Dendritic cell treated with granulocyte-macrophage colony-stimulating factor and Interleukin-4, amounts not matched to agents 40 ng/mL and 50 ng/mL, for 4 days (primary cell): ENCODE results near the gene LZTS3.
"Not testable (repeated sequence)": the region's sequence is repeated elsewhere in the genome, so short reads cannot be mapped to it uniquely, and the experiment has no call there.

Experiments used
- H3K27ac Mint-ChIP-seq: one replicate; pipeline ENCODE4 v1.8.0; 2022; ENCODE audit warnings: mild to moderate bottlenecking, mixed read lengths
- H3K27me3 Mint-ChIP-seq: one replicate; pipeline ENCODE4 v1.8.0; 2022; ENCODE audit warnings: mild to moderate bottlenecking, mixed read lengths
- H3K36me3 Mint-ChIP-seq: one replicate; pipeline ENCODE4 v1.8.0; 2022; ENCODE audit warnings: low read depth, mixed read lengths
- H3K4me1 Mint-ChIP-seq: one replicate; pipeline ENCODE4 v1.8.0; 2022; ENCODE audit warnings: low read depth, mixed read lengths
- H3K4me3 Mint-ChIP-seq: one replicate; pipeline ENCODE4 v1.8.0; 2022; ENCODE audit warnings: mild to moderate bottlenecking, moderate library complexity, mixed read lengths
- H3K9me3 Mint-ChIP-seq: one replicate; pipeline ENCODE4 v1.8.0; 2022; ENCODE audit warnings: mixed read lengths
- intact Hi-C: fragments of 100-400 bp; cut with micrococcal nuclease; formaldehyde crosslinking; loops from one replicate; pipeline ENCODE4 v1.15.0; 2022

The LZTS3 gene

GRCh38 chr20:3152057-3152644 is 21.2 kb downstream of the LZTS3 start:
- H3K36me3 Mint-ChIP-seq: peaks cover 82% of the 10 kb centered on the region
- H3K9me3 Mint-ChIP-seq, H3K4me3 Mint-ChIP-seq, H3K27me3 Mint-ChIP-seq, intact Hi-C loops, H3K27ac Mint-ChIP-seq: not testable (repeated sequence)
- peaks cover 28% of the 10 kb centered on the region for H3K4me1 Mint-ChIP-seq

- Mint-ChIP-seq H3K4me1 (peaks cover 16% of the 10 kb centered on the region), H3K9me3 (no peaks in the 10 kb centered on the region), H3K36me3 (peaks cover 84% of the 10 kb centered on the region), H3K27me3 (no peaks in the 10 kb centered on the region), H3K27ac (no peak overlapping the region), H3K4me3 (no peak overlapping the region)
- intact Hi-C loops: no loop called here
Observed at GRCh38 chr20:3150908-3151307, 22.4 kb downstream of the LZTS3 start.

GRCh38 chr20:3146732-3147341 is 26.5 kb downstream of the LZTS3 start:
- Mint-ChIP-seq H3K4me1 (peaks cover under 1% of the 10 kb centered on the region), H3K4me3 (no peak overlapping the region), H3K27ac (no peak overlapping the region), H3K36me3 (peaks cover 65% of the 10 kb centered on the region), H3K27me3 (no peaks in the 10 kb centered on the region), H3K9me3 (no peaks in the 10 kb centered on the region)
- intact Hi-C loops: no loop called here

GRCh38 chr20:3141757-3142156 is 31.6 kb downstream of the LZTS3 start:
- Mint-ChIP-seq H3K27me3 (no peaks in the 10 kb centered on the region), H3K4me3 (no peak overlapping the region), H3K36me3 (peaks cover 36% of the 10 kb centered on the region), H3K9me3 (no peaks in the 10 kb centered on the region), H3K27ac (no peak overlapping the region), H3K4me1 (peaks cover 7% of the 10 kb centered on the region)
- intact Hi-C loops: no loop called here

- intact Hi-C loops: no loop called here
- no peaks in the 10 kb centered on the region for H3K27me3 Mint-ChIP-seq
- no peak overlapping the region for H3K27ac Mint-ChIP-seq
- H3K4me1 Mint-ChIP-seq: peaks cover 13% of the 10 kb centered on the region
- peaks cover 15% of the 10 kb centered on the region for H3K36me3 Mint-ChIP-seq
- no peaks in the 10 kb centered on the region for H3K9me3 Mint-ChIP-seq
- no peak overlapping the region for H3K4me3 Mint-ChIP-seq
Observed at GRCh38 chr20:3137492-3137891, 35.9 kb downstream of the LZTS3 start.

- H3K4me1 Mint-ChIP-seq: peaks cover 13% of the 10 kb centered on the region
- intact Hi-C loops: no loop called here
- no peaks in the 10 kb centered on the region for H3K27me3 Mint-ChIP-seq
- H3K4me3 Mint-ChIP-seq: no peak overlapping the region
- no peak overlapping the region for H3K27ac Mint-ChIP-seq
- H3K9me3 Mint-ChIP-seq: no peaks in the 10 kb centered on the region
- H3K36me3 Mint-ChIP-seq: peaks cover 14% of the 10 kb centered on the region
Observed at GRCh38 chr20:3135507-3136070, 37.8 kb downstream of the LZTS3 start.

- no peak overlapping the region for H3K4me3 Mint-ChIP-seq
- no peaks in the 10 kb centered on the region for H3K9me3 Mint-ChIP-seq
- H3K27me3 Mint-ChIP-seq: no peaks in the 10 kb centered on the region
- H3K4me1 Mint-ChIP-seq: peaks cover 13% of the 10 kb centered on the region
- intact Hi-C loops: no loop called here
- H3K36me3 Mint-ChIP-seq: peaks cover 9% of the 10 kb centered on the region
- no peak overlapping the region for H3K27ac Mint-ChIP-seq
Observed at GRCh38 chr20:3134151-3134550, 39.2 kb downstream of the LZTS3 start.

- H3K27ac Mint-ChIP-seq: no peak overlapping the region
- no peaks in the 10 kb centered on the region for H3K27me3 Mint-ChIP-seq
- H3K4me3 Mint-ChIP-seq: no peak overlapping the region
- peaks cover 6% of the 10 kb centered on the region for H3K4me1 Mint-ChIP-seq
- no peaks in the 10 kb centered on the region for H3K9me3 Mint-ChIP-seq
- intact Hi-C loops: no loop called here
- peaks cover 2% of the 10 kb centered on the region for H3K36me3 Mint-ChIP-seq
Observed at GRCh38 chr20:3133155-3133554, 40.2 kb downstream of the LZTS3 start.

GRCh38 chr20:3130051-3130600 is 43.2 kb downstream of the LZTS3 start:
- H3K27ac Mint-ChIP-seq: no peak overlapping the region
- H3K4me3 Mint-ChIP-seq: no peak overlapping the region
- H3K9me3 Mint-ChIP-seq: peaks cover 10% of the 10 kb centered on the region
- H3K4me1 Mint-ChIP-seq: peaks cover 3% of the 10 kb centered on the region
- intact Hi-C loops: no loop called here
- H3K27me3 Mint-ChIP-seq: no peaks in the 10 kb centered on the region
- H3K36me3 Mint-ChIP-seq: peaks cover 11% of the 10 kb centered on the region

- peaks cover 20% of the 10 kb centered on the region for H3K9me3 Mint-ChIP-seq
- H3K27ac Mint-ChIP-seq: no peak overlapping the region
- no peak overlapping the region for H3K4me3 Mint-ChIP-seq
Observed at GRCh38 chr20:3129094-3129493, 44.3 kb downstream of the LZTS3 start.

GRCh38 chr20:3128275-3128984 is 44.9 kb downstream of the LZTS3 start:
- H3K4me3 Mint-ChIP-seq: no peak overlapping the region
- H3K4me1 Mint-ChIP-seq: no peaks in the 10 kb centered on the region
- H3K27me3 Mint-ChIP-seq: no peaks in the 10 kb centered on the region
- H3K27ac Mint-ChIP-seq: no peak overlapping the region
- H3K36me3 Mint-ChIP-seq: peaks cover 28% of the 10 kb centered on the region
- intact Hi-C loops: no loop called here
- peaks cover 27% of the 10 kb centered on the region for H3K9me3 Mint-ChIP-seq

More at GRCh38 chr20:3129094-3129493, 44.3 kb downstream of the LZTS3 start:
- no peaks in the 10 kb centered on the region for H3K4me1 Mint-ChIP-seq
- no peaks in the 10 kb centered on the region for H3K27me3 Mint-ChIP-seq
- intact Hi-C loops: no loop called here
- H3K36me3 Mint-ChIP-seq: peaks cover 21% of the 10 kb centered on the region

- Mint-ChIP-seq H3K27ac (no peak overlapping the region), H3K4me3 (no peak overlapping the region), H3K27me3 (no peaks in the 10 kb centered on the region), H3K4me1 (peaks cover 7% of the 10 kb centered on the region), H3K9me3 (peaks cover 42% of the 10 kb centered on the region), H3K36me3 (peaks cover 47% of the 10 kb centered on the region)
- intact Hi-C loops: no loop called here
Observed at GRCh38 chr20:3126527-3126859, 46.9 kb downstream of the LZTS3 start.

GRCh38 chr20:3125776-3126526 is 47.4 kb downstream of the LZTS3 start:
- H3K27me3 Mint-ChIP-seq, H3K27ac Mint-ChIP-seq, H3K4me3 Mint-ChIP-seq, intact Hi-C loops: not testable (repeated sequence)
- Mint-ChIP-seq H3K9me3 (peaks cover 42% of the 10 kb centered on the region), H3K4me1 (peaks cover 13% of the 10 kb centered on the region), H3K36me3 (peaks cover 53% of the 10 kb centered on the region)
